PFSK-1 (cell line): ENCODE data around the gene CPLX4.

Source experiments
- FOXP2 ChIP-seq: optimal IDR thresholded peaks from 2 replicates; pipeline ENCODE3; 2011; ENCODE audit warnings: borderline replicate concordance, control low read depth, inconsistent platforms; ENCODE audit not compliant: insufficient read depth; ENCODE audit errors: extremely low read length, extremely low read depth
- POLR2AphosphoS5 ChIP-seq: IDR thresholded peaks from 2 replicates; pipeline ENCODE4 v1.6.1; 2012; ENCODE audit warnings: low read depth, mild to moderate bottlenecking, control low read depth, low read length, moderate library complexity
- REST ChIP-seq, 2 experiments: IDR thresholded peaks; 2 replicates each; pipeline versions ENCODE4 v1.6.1 to v1.8.0; 2011 to 2012; ENCODE audit warnings: low read depth in 2 of 2, low read length in 2 of 2, control low read depth in 1 of 2, inconsistent platforms in 1 of 2, mild to moderate bottlenecking in 1 of 2, moderate library complexity in 1 of 2; ENCODE audit not compliant: insufficient read depth in 1 of 2
- SIN3A ChIP-seq: IDR thresholded peaks from 2 replicates; pipeline ENCODE4 v1.6.1; 2012; ENCODE audit warnings: mild to moderate bottlenecking, low read length, moderate library complexity, borderline replicate concordance; ENCODE audit not compliant: insufficient read depth
- TAF1 ChIP-seq: IDR thresholded peaks from 2 replicates; pipeline ENCODE4 v1.6.1; 2012; ENCODE audit warnings: low read length, control low read depth, borderline replicate concordance; ENCODE audit not compliant: insufficient read depth

Gene CPLX4

DNA sequence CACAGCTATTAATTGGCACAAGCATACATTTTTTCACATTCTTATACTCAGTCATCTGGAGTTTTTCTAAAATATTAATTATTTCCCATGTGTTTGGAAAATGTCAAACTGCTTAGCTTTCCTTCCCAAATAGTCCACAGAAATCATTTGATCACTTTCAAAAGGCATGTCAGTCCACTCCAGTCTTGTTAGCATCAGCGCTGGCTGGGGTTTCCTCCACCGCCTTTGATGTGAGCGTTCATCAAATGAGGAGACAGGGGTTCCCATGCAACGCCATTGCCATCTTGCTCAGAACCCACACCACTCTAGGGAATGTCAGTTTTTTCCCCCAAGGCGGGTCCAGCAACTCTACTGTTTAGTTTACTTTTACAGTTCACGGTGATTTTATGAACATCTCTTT is 32.1 kb downstream of the CPLX4 start:
- TF ChIP-seq SIN3A (no peak), FOXP2 (no peak), TAF1 (no peak), REST (IDR thresholded peaks at IDR 0.05; ENCODE audit: insufficient read depth in 1 of 2, low read depth in 2 of 2, low read length in 2 of 2) (no peak), POLR2AphosphoS5 (no peak)

DNA sequence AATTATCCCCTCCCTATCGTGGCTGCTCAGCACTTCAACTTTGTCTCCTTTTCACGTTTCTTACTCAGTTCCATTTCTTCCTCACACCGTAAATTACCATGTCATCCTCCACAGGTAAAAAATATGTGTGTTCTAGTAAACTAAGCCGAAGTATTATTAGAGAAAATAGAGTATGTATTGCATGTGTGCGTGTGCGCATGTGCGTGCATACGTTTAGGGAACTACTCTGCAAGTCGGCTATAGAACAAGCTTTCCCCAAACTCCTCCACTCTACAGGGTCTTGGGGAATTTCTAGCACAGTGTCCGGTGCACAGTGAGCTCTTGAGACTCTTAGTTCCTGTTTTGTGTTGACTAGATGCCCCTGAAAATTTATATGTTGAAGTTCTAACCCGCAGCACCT is 36.1 kb downstream of the CPLX4 start:
- no peak for TF ChIP-seq FOXP2
- TF ChIP-seq REST (IDR thresholded peaks at IDR 0.05; ENCODE audit: insufficient read depth in 1 of 2, low read depth in 2 of 2, low read length in 2 of 2): no peak
- no peak for TF ChIP-seq SIN3A
- TF ChIP-seq POLR2AphosphoS5: no peak
- no peak for TF ChIP-seq TAF1

- TF ChIP-seq POLR2AphosphoS5 (no peak), REST (IDR thresholded peaks at IDR 0.05; ENCODE audit: insufficient read depth in 1 of 2, low read depth in 2 of 2, low read length in 2 of 2) (no peak), SIN3A (no peak), TAF1 (no peak), FOXP2 (no peak)
Observed at GRCh38 chr18:59279722-59280121, 38.7 kb downstream of the CPLX4 start.

DNA sequence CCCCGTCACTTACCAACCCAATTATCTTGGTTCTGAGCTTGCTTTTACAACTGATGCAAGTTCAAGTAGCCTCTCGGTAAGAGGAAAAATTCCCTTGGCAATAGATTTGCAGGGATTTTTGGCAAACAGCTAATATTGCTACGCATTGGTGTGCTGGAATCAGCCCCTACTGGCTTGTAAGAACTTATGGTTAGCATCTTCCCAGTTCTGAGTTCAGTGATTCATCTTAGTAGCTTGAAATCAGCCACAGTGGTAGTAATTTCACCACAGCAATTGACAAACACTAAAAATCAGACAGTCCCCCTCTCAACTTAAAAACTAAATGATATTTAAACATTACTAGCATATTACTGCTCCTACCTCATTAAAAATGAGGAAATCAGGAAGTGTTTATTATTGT is 39.3 kb downstream of the CPLX4 start:
- no peak for TF ChIP-seq SIN3A
- TF ChIP-seq FOXP2: no peak
- TF ChIP-seq TAF1: no peak
- TF ChIP-seq POLR2AphosphoS5: no peak
- no peak for TF ChIP-seq REST (IDR thresholded peaks at IDR 0.05; ENCODE audit: insufficient read depth in 1 of 2, low read depth in 2 of 2, low read length in 2 of 2)

DNA sequence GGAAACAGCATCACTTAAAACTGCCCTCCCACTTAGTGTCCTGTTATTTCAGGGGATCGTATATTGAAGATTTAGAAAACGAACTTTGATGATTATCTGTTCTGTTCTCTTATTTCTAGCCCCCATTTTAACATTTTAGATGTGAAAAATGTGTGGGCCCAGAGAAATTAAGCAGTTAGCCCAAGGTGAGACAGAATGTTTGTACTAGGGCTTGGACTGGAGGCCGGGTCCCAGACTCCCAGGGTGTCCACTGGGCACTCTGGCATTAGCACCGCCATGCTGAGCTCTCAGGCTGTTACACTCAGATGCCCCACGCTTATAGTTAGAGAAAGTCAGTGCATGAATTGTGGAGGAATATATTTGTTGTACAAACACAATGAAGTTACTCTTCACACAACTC is 39.7 kb downstream of the CPLX4 start:
- no peak for TF ChIP-seq POLR2AphosphoS5
- TF ChIP-seq FOXP2: no peak
- no peak for TF ChIP-seq SIN3A
- TF ChIP-seq TAF1: no peak
- no peak for TF ChIP-seq REST (IDR thresholded peaks at IDR 0.05; ENCODE audit: insufficient read depth in 1 of 2, low read depth in 2 of 2, low read length in 2 of 2)
